Measurements from ENCODE around the gene VWA5B1. TPM values are rescaled to one million over a fixed set of nuclear protein-coding genes. Genes with fewer than 3 reads are reported as not detected.

VWA5B1 gene
- total and polyA plus RNA-seq, 2 of the 8 experiments (the other 6 are each of a cell fraction or from before 2014, with no cell fraction given) = 0.54 to 2.3 TPM

- peak; percentile 72 for TF ChIP-seq E2F6 (IDR thresholded peaks at IDR 0.05)
These were observed 53.2 kb downstream of the VWA5B1 start (continued) for GRCh38 chr1:20343938-20344302.

All from H1 (cell line).